GM19035 (cell line): ENCODE data around the gene BICDL1.

Source experiments
- ATAC-seq: cut with Tn5 transposase; IDR thresholded peaks from one replicate; pipeline ENCODE4 v1.9.1; 2021; ENCODE audit not compliant: unreplicated experiment

Gene BICDL1

GRCh38 chr12:120121343-120121742 is 132.3 kb downstream of the BICDL1 start:
- ATAC-seq, result no peak

DNA sequence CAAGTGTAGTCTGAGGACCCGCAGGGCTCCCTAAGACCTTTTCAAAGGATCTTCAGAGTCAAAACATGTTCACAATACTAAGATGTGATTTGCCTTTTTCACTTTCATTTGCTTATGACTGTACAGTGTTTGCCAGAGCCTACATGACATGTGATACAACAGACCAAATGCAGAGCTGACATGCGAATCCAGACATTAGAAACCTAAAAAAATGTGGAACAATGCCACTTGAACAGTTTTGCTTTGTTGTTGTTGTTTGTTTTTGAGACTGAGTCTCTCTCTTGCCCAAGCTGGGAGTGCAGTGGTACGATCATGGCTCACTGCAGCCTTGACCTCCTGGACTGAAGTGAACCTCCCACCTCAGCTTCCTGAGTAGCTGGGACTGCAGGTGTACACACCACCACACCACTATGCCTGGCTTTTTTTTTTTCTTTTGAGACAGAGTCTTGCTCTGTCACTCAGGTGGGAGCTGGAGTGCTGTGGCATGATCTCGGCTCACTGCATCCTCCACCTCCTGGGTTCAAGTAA is 132.8 kb downstream of the BICDL1 start:
- ATAC-seq, result peak; percentile 41

DNA sequence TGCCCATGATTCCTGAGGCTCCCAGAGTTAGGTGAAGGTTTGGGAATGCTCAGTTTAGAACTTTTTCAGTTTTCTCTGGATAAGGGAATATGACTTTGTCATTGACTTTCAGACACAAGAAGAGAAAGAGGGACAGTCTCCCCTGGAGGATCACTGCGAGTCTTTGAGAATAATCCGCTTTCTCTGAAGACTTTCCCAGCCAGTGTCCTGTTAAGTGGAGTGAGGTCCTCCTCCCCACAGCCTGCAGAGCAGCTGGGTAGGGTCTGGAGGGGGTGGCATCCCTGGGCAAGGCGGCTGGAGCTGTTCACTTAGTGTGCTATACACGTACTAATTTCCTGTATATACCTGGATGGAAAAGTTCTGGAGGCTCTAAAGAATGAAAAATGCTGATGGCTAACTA is 136.0 kb downstream of the BICDL1 start:
- ATAC-seq, result no peak

GRCh38 chr12:120125792-120126634 is 137.0 kb downstream of the BICDL1 start:
- no peak for ATAC-seq

DNA sequence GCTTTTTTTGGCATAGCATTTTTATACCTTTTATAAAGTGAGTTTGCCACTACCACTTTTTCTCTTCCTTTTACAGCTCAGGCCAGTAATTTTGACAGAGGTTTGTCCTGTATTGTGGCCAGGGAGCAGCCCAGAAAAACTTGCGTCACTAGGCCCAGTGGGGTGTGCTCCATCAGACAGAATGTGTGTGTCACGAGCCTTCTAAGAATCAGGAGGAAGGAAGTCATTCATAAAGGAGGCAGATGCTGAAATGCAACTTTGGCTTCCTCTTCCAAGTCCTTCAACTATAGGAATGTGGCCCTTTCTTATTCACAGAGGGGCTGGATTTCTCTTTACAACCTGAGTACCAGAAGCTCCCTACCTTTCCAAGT is 137.6 kb downstream of the BICDL1 start:
- no peak for ATAC-seq

- ATAC-seq, result no peak
Observed at GRCh38 chr12:120130011-120130410, 141.0 kb downstream of the BICDL1 start.

DNA sequence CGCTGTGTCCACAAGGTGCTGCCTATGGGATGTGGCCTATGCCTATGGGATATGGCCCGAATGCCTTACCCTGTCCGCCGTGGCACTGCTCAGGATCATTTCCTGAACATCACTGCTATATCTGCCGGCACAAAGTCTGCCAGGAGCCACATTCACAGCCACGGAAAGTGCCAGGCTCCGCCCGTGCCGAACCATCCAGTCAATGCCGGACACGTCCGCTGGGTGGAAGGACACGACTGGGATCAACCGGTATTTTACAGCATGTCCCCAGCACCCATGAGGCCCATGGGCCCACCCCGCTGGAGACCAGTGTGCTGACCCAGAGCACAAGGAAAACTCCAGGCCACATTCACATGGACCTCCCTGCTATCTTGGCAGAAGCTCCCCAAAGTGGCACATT is 142.1 kb downstream of the BICDL1 start:
- no peak for ATAC-seq

GRCh38 chr12:120132054-120132836 is 143.2 kb downstream of the BICDL1 start:
- no peak for ATAC-seq

GRCh38 chr12:120132863-120133385 is 143.9 kb downstream of the BICDL1 start:
- peak; percentile 96 for ATAC-seq

DNA sequence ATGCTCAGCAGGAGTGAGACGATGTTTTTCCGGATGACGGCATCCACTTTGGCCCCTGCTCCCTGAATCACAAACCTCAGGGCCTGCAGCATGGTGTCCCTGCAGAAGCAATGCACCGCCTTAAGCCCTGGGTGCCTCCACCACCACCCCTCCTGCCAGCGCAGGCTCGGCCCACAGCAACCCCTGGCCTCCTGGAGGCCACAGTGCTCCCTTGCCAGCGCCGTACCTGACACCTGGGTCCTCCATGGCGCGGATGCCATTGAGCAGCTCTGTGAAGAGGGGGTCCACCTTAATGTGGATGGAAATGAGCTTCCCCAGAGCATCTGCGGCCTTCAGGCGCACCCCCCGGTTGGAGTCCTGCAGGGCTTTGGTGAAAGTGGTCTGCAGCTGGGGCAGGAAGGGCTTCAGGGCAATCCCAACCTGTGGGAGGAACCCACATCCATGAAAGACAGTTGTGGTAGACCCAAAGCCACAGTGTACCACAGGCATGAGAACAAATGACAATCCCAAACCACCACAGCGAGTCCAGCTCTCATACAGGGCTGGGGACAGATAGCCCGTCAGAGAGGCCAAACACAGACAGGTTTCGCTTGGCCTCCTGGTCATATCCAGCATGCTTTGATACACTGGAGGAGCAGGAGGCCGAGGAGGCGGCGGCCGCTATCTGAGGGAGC is 145.4 kb downstream of the BICDL1 start:
- no peak for ATAC-seq

DNA sequence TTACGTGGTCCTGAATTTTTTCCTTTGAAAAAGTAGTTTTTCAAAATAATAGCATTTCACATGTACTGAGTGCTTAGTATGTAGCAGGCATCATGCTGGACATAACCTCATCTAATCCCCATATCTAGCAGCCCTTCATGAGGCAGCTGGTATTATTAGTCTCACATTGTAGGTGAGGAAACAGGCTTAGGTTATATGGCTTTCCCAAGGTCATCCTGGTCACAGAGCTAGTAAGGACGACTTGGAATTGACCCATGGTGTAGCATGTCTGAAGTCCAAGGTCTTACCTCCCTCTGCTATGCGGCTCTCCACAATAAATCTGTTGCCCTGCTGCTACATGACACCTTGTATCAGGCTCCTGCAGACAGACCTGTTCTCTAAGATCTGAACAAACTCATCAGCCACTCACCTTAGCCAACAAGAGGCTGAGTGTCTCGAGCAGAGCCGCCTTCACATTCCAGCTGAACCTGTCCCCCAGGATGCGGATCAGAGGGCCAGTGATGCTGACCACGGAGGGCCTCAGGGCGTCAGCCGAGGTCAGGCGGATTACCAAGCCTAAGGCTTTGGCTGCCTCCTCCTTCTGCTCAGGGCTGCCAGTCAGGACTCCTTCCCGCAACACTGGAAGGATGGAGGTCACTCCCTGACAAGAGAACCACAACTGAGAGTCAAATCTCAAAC is 147.2 kb downstream of the BICDL1 start:
- ATAC-seq, result no peak

DNA sequence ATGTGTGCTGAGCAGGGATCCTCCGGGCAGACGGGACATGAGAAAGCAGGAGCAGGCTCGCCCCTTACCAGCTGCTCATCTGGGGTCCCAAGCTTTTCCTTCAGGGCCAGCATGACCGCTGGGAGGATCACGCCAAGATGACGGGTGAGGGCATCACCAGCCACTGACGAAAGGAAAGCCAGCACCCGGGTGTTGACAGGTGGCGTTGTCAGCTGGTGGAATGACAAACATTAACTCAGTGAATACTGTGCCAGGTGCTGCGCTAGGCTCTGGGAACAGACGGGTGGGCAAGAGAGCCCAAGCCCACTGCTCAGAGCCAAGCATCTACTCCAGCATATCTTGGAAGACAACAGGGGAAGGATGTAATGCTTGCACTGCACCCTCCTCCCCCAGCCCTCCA is 148.8 kb downstream of the BICDL1 start:
- ATAC-seq, result no peak

DNA sequence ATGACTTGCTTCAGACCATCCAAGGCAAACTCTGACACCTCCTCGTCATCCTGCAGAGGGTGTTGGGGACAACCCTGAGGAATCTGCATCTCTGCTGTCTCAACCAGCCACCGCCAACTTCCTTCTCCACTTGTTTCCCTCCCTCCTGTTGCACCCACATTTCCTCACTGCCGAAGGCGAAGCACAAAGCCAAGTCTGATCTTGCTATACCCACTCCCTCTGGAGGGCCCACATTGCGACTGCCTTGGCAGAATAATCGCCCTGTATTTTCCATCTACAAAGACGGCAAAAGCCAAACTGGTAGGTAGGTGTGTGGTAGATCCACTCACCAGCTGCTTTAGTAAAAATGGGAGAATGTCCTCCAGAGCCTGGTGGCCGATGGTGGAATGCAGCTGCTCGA is 149.3 kb downstream of the BICDL1 start:
- ATAC-seq, result no peak

DNA sequence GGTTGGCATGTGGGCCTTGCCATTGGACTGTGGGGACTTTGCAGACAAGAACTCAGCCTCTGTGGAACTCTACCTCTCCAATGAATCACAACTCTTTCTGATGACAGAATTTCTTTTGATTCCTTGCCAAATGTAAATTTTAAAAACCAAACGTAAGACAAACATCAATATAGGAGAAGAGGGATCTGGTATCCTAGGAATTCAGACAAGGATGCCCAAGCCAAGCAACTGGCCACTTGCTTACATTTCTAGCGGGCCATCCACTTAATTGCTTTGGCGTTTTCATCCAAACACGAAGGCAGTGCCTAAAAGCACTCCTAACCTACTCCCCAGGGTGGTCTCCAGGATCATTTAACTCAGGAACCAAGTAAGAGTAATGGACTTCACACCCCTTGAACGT is 150.9 kb downstream of the BICDL1 start:
- ATAC-seq, result no peak

DNA sequence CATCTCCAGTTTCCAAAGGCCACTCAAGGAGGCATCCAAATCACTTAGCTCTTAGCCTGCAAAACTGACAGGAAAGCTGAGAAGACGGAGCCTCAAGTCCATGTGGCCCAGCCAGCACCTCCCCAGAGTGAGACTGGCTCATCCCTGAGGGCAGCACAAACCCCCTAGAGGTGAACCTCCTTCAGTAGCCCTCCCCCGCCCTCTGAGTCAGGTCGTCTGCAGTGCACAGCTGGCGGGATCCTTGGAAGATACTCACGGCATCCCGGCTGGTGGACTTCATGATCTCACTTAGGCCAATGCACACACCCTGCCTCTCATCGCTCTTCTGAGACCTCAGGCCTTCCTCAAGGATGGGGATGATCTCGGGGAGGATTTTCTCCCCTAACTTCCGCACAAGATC is 151.6 kb downstream of the BICDL1 start:
- ATAC-seq, result no peak

DNA sequence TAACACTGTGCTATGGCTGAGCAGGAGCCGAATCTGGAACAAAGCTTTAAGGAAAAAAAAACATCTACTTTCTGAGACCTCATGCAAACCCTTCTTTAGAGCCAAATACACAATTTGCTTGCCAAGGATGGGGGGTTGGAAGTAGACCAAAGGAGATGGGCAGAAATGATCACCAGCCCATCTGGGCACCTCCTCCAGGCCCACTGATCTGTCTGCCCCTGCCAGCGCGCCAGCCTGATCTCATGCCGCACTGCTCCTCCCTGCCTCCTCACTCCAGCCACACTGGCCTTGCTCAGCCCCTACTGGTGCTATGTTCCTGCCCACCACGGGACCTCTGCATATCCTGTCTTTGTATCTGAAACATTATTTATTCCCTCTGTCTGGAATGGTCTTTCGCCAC is 152.3 kb downstream of the BICDL1 start:
- ATAC-seq, result no peak

DNA sequence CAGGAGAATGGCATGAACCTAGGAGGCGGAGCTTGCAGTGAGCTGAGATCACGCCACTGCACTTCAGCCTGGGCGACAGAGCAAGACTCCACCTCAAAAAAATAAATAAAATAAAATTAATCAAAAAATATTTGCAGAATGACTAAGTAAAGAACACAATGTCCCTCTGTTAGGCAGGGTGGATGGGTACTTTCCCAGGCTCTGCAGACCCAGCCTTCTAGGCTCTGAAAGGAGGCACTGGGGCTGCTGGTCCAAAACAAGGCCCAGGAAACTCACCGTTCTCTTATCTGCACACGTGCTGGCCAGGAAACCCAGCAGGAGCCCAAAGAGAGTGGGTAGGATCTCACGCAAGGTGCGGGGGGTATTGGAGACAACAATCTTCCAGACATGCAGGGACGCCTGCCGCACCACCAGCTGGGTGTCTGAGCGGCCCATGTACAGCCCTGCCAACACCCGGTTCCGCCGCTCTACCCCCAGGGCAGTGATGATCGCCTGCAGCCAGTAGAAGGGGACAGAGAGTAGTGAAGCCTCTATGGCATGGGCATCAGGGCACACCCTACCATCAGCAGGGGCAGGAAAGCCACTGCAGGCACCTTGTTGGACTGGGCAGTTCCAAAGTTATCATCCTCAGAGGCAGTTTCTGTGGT is 153.3 kb downstream of the BICDL1 start:
- no peak for ATAC-seq
